KBM-7 (cell line): ENCODE measurements around the gene BCKDHA.

ENCODE experiments used
- DNase-seq: peaks from one replicate; pipeline ENCODE4 v3.0.0-alpha.2; 2015
- in situ Hi-C: fragments of 300-500 bp; cut with MboI; formaldehyde crosslinking; loops from 2 replicates; pipeline ENCODE4 v1.14.3; 2020; ENCODE audit warnings: low sequenced_read_pairs, low pct_unique_long_range_greater_than_20kb, mixed read lengths

The BCKDHA gene

DNA sequence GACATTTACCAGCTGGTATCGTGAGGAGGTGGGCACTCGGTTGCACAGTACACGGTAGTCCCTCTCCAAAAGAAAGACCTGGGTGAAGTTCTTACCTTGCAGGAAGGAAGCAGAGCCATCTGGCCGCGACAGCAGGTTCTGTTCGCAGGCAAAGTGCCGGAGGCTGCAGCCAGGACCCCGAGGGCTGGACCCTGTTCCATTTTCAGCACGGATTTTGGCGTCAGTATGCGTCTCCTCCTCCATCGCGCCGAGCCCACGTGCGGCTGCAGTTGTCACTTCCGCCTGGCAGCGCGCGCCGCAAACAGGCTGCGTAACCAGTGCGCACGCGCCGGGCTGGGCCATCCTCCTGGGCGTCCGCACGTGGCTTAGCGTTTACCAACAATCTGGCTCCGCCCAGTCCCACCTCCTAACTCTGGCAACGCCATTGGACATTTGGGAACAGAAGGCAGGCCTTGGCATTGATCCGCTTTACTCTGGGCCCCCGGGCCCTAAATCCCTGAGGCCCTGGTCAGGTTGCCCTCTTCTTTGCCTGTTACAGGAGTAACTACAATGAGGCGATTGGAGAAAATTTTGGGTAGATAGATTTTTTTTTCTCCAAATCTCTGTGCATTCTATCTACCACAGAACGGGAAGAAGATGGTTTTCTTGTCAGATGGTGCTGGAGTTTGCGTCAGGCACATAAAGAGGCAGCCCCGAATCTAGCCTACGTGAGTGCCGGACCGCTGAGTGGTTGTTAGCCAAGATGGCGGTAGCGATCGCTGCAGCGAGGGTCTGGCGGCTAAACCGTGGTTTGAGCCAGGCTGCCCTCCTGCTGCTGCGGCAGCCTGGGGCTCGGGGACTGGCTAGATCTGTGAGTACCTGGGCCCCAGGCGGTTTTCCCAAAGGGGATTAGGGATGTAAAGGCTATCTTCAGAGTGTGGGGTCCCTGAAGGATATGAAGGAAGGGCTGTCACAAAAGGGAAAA, at the start of gene BCKDHA, which contains the start of gene EXOSC5:
BCKDHA (plus strand) TSS at position 733 of the 964 bp plus-strand sequence; CDS start at position 743, 10 bp downstream.
EXOSC5 (minus strand) TSS at position 274 of the 964 bp plus-strand sequence; CDS start at position 243, 31 bp downstream.
- peak; percentile 99 for DNase-seq
- in situ Hi-C loops, result no loop called here

DNA sequence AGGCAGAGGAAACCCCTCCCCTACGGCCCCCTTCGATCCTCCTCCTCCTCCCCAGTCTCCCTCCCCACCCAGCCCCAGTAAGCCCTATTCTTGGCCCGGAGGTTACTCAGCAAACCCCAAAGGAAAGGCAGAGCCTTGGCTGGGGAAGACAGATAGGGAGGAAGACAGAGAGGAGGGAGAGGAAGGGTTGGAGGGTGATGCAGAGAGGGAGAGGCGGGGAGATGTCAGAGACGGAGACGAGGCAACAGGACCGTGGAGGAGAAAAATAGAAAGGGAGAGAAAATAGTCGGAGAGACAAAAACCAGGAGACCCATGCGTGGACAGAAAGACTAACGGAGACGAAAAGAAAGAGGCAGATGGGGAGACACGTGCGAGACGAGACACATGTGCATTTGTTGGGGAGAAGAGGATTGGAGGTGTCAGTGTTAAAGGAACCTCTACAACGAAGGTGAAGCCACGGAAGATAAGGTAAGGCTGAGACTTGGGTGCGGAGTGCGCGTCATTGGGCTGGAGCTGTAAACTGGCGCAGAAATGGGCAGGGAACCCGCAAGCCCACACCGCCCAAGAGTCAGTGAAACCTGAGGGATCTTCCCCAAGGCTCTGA, 46.8 kb upstream of the BCKDHA start:
- peak; percentile 54 for DNase-seq
- in situ Hi-C loops, result no loop called here

DNA sequence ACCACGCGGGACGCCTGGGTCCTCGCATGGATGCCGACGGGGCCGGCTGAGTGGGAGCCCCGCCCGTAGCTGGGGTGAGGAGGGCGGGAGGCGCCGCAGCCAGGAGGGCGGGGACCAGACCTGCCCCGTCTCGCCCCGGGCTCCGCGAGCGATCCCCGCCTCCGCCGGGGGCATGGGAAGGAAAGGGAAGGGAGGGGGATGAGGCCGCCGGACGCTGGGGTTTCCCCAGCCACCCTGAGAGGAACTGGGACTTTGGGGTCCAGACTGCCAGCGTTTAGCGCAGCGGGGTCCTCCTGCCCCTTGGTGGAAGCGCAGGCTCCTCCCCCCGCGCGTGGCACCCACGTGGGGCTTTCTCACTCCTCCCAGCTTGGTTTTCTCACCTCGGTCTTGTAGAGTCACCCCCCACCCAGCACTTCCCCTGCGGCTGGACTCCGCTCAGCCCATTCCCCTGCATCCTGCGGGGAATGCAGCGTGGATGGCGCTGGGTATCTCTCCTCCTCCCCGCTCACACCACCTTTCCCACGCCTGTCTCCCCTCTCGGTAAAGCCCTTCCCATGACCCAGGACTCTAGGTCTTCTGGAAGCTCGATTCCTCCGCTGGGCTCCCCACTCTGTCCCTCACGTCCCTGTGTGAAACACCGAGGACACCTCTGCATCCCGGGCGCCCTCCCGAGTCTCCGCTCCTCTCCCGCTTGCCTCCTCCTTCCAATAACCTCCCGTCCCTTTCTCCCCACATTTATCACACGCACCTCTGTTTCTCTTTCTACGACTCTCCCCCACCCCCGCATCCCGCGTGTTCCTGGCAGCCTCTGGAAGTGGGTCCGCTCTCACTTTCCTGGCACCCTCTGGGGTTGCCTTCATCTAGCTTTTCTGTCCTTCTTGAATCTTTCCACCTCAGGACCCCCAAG, 46.0 kb upstream of the BCKDHA start:
- peak; percentile 85 for DNase-seq
- in situ Hi-C loops, result no loop called here

DNA sequence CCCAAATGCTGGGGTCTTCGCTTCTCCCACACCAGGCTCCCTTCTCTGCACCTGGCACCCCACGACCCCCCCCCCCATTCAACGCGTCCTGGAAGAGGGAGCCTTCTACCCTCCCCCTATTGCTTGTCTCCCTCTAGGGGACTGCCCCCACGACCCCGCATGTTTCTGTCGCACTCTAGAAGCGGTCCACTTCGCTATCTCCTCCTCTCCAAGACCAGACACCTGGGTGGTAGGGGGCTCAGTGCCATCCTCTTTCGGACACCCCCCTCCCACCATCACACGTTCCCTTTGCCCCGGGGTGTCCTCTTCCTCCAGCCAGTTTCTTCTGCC, 45.4 kb upstream of the BCKDHA start:
- in situ Hi-C loops, result no loop called here

DNA sequence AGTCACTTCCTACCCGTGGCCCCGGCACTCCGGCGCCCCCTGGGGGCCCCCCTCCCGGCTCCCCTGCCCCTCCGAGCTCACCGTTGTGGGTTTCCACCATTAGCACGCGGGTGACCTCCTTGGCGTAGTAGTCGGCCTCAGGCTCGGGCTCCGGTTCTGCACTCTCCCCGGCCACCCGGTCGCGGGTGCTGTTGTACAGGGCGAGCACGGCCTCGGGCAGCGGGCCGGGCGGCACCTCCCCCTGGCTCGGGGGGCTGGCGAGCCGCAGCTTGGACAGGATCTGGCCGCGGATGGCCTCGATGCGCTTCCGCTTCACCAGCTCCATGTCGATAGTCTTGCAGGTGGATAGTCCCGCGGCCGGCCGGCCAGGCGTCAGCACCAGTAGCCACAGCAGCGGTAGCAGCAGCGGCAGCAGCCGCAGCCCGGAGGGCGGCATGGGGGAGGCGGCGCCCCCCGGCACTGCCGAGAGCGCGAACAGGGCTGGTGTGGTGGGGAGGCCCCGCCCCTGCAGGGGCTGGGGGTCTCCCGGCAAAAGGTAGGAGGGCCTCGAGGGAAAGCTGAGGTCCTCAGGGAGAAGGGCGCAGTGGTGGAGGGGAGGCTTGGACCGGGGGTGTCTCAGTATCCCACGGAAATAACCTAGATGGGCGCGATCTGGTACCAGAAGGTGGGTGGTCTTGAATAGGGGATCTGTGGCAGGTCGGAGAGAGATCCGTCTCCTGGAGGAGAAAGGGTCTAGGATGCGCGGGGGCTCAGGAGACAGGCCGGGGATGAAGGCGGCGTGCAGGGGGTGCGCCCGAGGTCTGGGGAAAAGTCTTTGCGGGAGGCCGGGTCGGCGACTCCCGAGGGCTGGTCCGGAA, 44.8 kb upstream of the BCKDHA start:
- in situ Hi-C loops, result no loop called here
- peak; percentile 60 for DNase-seq

More for the DNA sequence above, 45.4 kb upstream of the BCKDHA start:
- DNase-seq, result no peak

DNA sequence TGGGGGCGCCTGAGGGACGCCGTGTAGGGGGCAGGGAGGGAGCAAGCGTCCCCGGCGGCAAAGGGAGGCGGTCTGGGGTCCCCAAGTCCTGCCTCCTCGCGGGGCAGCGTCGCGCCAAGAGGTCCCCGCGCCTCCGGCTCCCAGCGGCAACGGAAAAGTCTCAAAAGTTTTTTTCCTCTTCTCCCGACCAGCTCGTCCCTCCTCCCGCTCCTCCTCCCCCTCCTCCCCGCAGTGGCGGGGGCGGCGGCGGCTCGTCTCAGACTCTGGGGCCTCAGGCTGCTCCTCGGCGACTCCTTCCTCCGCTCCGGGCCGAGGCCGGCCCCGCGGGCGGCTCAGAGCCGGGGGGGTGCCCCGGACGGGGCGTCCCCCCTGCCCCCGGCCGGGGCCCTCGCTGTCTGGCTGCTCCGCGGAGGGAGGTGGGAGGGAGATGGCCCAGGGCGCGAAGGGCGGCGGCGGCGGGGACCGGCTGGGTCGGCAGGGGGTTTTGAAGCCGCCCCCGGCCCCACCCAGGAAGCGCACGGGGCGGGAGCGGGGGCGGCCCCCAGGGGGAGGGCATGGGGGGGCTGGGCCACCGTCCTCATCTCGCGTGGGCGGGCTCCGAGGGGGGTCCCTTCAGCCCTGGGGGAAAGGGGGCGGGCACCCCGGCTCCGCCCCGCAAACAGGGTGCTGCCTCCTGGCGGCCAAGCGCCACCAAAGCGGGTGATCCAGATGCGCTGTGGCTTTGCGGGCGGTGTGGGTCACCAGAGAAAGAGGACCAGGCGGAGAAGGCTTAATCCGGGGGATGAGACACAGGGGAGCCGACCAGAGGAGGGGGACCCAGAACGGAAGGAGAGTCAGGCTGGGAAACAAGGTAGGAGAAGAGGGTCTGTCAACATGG, 43.9 kb upstream of the BCKDHA start, which contains the start of gene TGFB1:
TGFB1 (minus strand) TSS at position 457 of the 877 bp plus-strand sequence. CDS start 878 bp downstream, outside the sequence.
- in situ Hi-C loops, result no loop called here
- peak; percentile 85 for DNase-seq

DNA sequence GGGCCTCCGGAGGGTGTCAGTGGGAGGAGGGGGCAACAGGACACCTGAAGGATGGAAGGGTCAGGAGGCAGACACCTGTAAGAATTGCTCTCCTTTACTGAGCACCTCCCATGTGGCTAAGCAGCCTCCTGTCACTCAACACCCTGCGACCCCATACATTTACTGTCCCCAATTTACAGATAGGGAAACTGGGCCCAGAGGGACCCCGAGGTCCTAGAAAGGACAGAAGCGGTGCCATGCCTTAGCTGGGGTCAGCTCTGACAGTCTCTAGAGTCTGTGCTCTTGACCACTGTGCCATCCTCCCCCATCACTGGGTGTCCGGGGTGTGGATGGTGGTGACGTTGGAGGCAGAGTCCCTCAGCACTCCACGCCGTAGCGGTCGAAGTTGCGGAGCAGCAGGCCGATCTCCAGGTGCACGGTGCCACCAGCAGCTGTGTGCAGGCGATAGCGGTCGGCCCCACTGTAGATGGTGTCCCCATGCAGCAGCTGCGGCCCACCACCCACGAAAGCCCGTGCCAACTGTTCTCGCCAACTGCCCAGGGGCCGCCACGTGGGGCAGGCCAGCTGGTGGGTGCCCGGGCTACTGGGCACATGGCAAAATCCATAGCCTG, 43.2 kb upstream of the BCKDHA start:
- in situ Hi-C loops, result no loop called here

DNA sequence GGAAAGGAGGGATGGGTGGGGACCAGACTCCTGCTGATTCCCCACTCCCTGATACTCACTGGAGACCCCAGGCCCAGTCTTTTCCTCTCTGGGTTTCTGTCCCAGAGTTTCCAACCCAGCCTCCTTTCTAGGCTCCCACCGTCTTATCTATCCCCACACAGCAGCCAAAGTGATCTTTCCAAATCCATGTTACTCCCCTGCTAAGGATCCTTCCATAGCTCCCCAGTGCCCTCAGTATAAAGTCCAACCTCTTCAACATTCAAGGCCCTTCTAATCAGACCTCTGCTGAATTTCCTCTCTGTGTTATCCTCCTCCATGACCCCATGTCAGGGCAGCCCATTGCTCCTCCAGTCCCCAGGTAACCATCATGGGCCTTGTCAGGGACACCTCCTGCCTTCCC, 42.6 kb upstream of the BCKDHA start:
- in situ Hi-C loops, result no loop called here
- no peak for DNase-seq

More for the DNA sequence above, 43.2 kb upstream of the BCKDHA start:
- no peak for DNase-seq

DNA sequence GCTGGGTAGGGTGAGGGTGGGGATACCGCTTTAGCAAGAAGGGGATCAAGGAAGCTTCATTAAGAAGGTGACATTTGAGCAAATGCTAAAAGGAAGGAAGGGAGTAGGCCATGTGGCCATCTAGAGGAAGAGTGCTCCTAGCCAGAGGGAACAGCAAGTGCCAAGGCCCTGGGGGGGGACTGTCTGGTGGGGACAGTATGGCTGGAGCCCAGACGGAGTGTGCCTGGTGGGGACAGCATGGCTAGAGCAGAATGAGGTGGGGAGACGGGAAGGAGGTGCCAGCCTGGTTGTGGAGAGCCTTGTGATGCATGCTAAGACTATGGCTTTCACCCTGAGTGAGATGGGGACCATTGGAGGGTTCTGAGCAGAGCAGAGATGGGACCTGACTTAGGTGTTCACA, 41.8 kb upstream of the BCKDHA start:
- no peak for DNase-seq
- in situ Hi-C loops, result no loop called here

DNA sequence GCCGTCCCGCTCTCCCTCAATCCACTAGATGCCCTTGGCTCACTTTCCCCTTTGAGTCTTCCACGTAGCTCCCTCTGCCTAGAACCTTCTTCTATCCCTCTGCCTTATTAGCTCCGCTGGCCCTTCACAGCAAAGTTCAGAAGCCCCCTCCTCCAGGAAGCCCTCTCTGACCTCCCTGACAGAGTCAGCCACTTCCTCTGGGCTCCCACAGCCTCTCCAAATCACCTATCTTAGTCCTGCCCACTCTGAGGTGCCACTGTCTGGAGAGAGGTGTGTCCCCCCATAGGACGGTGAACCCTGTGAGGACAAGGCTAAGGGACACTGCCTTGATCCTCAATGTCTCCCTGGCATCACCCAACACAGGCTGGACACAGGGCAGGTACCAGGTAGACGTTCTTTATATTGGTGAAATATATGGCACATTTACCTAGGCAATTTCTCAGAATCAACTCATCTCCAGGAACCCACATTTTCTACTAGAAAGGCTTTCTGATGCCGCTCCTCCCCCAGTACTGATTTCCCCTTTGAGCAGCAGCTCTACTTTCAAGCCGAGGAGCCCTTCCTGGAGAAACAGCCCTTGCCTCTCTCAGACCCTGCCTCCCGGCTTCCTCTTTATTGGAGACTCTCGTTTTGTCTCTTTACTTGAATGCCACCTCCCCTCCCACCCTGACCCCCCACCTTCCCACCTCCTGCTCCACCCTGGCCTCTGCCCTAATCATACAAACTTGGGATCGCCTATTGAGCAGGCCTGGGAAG, 40.5 kb upstream of the BCKDHA start:
- in situ Hi-C loops, result no loop called here
- peak; percentile 62 for DNase-seq

DNA sequence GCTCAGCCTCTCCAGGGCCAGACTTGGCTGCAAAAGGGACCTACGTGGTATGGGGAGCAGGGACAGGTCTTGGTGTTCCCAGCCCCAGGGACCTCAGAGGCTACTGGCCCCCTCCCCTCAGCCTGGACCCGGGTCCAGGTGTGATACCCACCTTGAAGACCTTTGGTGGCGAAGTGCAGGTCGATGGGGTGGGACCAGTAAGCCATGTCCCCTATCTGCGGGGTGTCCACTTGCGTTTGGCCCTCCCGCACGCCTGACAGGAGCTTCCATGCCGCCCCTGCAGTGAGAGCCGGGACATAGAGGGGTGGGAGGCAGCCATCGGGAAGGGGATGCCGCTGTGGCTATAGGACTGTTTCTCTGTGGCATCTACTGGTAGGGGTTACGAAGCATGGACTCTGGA, 39.9 kb upstream of the BCKDHA start:
- in situ Hi-C loops, result no loop called here
- DNase-seq, result no peak

DNA sequence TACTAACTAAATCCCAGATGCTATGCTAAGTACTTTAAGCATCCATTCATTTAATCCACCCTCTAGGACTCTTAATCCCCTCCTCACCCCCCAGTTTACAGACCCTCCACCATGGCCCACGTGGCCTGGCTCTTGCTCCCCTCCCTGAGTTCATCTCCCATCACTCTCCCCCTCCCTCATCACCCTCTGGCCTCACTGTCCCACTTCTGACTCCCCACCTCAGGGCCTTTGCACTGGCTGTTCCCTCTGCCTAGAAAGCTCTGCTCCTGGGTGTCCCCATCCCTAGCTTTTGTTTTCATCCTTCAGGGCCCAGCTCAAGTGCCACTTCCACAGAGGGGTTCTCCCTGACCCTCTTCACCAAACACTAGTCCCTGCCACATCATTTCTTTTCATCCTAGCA, 37.9 kb upstream of the BCKDHA start:
- in situ Hi-C loops, result no loop called here
- DNase-seq, result no peak

DNA sequence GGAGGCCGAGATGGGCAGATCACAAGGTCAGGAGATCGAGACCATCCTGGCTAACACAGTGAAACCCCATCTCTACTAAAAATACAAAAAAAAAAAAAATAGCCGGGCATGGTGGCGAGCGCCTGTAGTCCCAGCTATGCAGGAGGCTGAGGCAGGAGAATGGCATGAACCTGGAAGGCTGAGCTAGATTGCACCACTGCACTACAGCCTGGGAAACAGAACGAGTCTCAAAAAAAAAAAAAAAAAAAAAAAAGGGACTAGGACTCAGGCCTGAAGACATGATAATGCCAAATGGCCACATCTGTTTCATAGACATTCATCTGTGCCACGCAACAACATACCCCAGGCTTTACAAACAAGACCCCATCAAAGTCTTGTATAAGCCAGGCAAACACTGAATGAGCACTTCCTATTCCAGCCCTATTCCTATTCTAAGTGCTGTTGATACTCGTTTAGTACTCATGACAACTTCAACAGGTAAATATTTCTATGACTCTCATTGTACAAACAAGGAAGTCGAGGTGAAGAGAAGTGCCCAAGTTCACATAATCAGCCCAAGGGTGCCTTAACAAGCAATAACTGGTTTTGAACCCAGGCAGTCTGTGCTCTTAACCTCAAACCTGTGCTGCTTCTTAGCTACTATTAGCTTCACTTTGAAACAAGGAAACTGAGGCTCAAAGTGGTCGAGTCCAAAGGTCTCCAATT, 35.3 kb upstream of the BCKDHA start:
- in situ Hi-C loops, result no loop called here
- no peak for DNase-seq

DNA sequence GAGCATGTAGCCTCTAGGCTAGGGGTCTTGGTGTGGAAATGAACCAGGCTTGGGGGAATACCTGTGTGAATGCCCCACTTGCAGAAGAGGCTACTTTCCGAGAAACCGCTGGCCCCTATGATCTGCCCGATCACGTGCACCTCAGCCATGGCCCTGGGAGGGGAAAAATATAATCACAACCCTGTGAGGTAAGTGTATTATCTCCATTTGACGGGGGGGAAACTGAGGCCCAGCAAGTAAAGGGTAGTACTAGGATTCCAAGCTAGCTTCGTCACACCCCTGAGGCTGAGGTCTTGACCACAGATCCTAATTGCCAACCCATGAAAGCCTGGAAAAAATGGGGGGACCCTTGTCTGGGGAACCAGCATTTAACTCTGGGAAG, 34.3 kb upstream of the BCKDHA start:
- in situ Hi-C loops, result no loop called here
- no peak for DNase-seq

DNA sequence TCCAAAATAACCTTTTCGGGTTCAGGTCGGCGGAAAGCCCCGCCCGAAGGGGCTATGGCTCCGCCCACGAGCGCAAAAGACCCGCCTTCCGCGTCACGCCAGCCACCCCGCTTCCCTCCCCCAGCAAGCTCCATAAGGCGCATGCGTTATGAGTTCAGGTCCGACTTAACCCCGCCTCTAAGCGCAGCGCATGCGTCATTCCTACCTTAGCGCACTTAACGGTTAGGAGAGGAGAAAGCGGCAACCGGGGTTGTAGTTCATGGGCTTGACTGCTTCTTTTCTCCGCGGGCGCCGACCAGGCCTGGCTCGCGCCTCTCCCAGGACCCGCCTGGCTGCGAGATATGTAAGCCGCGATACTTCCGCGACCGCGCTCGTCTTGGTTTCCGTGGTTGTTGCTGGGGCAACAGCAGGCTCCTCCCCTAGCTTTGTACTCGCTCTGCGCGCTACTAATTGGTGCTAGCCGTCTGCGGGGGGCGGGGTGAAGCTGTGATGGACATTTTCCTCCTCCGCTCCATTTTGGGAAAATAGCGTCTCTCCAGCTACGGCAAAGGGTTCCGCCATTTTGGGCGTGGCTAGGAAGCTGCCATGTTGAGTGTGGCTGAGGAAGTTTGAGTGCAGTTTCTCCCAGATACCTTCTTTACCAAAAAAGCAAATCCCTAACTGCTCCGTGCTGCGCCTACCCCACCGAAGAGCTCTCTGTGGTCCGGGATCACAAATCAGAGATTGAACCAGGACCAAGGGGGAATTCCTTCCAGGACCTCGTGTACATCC, 33.7 kb upstream of the BCKDHA start, which contains the start of gene B9D2:
B9D2 (minus strand) TSS at position 397 of the 771 bp plus-strand sequence. CDS start 630 bp downstream, outside the sequence.
- DNase-seq, result peak; percentile 99
- in situ Hi-C loops, result no loop called here
